HG02943 (cell line): ENCODE data around the gene DCUN1D3.

Experiments
- ATAC-seq: cut with Tn5 transposase; IDR thresholded peaks from one replicate; pipeline ENCODE4 v1.9.1; 2021; ENCODE audit warnings: mild to moderate bottlenecking, low read depth, moderate library complexity; ENCODE audit not compliant: unreplicated experiment

The DCUN1D3 gene

DNA sequence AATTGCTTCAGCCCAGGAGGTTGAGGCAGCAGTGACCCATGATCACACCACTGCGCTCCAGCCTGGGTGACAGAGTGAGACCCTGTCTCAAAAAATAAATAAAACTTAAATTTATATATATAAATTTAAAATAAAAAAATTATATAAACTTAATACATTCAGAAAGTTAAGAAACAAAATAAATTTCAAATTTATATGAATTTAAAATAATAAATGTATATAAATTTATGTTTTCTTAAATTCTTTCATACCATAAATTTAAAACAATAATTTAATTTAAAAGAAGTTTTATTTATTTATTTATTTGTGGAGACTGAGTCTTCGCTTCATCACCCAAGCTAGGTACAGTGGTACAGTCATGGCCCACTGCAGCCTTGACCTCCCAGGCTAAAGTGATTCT is 20.6 kb upstream of the DCUN1D3 start:
- ATAC-seq = no peak

GRCh38 chr16:20920091-20920490 is 19.9 kb upstream of the DCUN1D3 start:
- no peak for ATAC-seq

DNA sequence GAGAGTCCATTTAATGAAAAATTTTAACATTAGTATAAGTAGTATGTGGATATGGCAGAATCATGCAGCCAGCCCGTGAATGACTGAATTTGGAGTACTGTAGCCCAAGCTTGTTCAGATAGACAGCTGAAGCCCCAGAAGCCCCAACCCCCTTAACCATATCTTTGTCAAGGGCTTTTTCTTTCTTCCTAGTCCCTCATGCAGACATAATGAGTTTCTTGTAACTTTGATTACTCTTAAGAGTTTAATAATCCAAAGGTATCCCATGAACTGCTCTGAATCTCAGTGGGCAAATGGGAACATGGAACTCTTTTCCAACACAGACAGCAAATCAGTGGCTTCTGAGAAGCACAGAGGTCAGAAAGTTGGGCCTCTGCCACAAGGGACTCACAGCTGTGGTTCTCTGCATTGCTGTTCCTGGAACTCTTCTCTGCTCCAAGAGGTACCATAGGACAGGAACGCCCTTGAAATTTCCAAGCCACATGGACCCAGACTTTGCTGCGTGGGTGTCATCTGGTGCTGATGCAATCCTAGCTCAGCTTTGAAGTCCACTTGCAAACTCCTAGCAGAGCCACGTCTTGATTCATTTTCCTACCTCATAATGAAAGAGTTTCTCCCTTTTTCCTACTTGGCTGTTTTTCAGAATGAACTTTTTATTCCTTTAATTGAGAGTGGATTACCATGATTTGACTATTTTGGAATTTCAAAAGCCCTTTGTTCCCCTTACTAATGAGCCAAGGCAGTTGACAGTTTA is 18.5 kb upstream of the DCUN1D3 start:
- no peak for ATAC-seq

- no peak for ATAC-seq
Measured at GRCh38 chr16:20916942-20917341, 16.8 kb upstream of the DCUN1D3 start.

GRCh38 chr16:20916289-20916688 is 16.1 kb upstream of the DCUN1D3 start:
- no peak for ATAC-seq

- ATAC-seq = no peak
Measured at GRCh38 chr16:20911361-20911760, 11.2 kb upstream of the DCUN1D3 start.

DNA sequence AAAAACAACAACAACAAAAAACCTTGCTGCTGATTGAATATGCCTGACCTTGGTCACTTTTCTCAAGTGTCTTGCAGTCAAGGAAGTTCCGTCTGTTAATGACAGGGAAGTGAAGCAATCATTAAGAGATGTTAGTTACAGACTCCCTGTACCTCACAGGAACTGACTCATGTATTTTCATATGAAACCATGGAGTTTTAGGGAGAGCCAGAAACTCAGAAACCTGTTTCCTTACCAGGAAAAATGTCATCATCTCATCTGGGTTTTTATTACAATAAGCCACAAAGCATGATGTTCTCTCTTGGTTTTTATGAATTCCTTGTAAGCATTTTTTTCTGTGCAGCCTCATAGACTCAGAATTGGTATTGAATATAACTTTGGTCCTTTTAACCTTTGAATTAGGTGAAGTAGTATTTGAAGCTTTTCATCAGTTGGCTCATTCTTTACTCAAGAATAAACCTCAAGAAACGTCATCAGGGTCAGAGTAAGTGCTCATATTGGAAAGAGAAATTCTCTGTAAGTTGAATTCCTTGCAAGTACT is 10.7 kb upstream of the DCUN1D3 start:
- ATAC-seq = no peak

GRCh38 chr16:20906341-20907255 is 6.4 kb upstream of the DCUN1D3 start:
- ATAC-seq = no peak

DNA sequence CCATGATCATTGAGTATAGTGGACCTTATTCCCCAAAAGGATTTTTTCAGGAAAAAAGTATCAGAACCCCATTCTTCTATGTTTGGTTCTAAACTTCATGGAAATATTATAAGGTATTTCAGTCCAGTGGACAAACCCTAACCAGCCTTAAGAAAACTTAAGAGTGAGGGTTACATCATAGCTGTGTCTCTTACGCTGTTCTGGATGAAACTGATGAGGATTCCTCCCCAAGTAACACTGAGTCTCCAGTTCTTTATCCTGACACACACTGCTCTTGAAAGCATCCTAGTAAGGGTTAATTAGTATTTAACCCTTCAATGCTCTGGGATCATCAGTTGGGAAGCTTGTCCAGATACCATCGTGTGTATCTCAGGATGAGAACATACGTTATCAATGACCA is 5.4 kb upstream of the DCUN1D3 start:
- no peak for ATAC-seq

DNA sequence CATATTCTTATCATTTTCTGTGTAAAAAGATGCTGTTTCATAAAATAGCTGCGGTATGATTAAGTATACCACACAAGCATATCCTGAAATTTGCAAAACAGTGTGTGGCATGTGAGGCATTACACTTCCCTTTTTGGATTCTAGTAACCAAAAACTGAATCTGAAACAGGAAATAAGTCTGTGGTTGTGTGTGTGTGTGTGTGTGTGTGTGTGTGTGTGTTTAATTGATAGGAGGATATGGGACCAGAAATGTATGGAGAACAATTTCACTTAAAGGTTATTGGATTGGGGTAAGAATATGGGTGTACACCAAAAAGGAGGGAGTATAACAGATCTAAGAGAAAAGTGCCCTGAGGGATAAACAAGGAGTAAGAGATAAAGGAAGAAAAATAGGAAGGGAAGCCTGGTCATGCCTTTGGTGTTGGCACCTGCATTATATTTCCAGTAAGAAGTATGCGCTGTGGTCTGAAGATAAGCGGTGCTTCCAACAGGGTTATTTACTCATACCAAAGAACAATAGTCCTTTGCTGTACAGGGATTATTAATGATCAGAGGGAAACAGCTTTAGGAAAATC is 4.4 kb upstream of the DCUN1D3 start:
- ATAC-seq = no peak

DNA sequence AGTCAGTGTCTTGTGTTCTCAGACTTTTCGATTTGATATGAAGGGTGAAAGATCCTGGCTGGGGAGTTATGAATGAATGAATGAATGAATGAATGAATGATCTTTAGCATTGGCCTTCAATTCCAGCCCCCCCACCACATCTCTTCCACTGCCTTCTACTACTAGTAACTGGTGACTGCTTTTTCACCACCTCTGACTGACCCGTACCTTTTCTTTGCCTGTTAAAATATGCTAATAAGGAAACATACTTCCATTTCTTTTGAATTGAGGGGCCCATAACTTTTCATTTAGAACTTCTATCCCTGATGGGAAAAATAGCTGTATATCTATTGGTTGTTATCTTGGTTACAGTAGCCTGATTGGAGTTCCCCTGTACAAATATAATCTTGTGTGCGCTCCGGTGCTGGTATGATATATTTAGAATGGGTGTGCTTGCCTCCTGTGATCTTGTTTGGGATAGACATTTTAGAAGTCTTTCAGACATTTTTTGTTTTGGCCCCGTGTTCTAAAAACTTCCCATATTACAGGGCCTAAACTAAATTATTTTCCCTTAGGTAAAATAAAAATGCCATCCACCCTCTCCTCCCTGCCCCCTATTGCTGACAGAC is 3.8 kb upstream of the DCUN1D3 start:
- ATAC-seq = no peak

DNA sequence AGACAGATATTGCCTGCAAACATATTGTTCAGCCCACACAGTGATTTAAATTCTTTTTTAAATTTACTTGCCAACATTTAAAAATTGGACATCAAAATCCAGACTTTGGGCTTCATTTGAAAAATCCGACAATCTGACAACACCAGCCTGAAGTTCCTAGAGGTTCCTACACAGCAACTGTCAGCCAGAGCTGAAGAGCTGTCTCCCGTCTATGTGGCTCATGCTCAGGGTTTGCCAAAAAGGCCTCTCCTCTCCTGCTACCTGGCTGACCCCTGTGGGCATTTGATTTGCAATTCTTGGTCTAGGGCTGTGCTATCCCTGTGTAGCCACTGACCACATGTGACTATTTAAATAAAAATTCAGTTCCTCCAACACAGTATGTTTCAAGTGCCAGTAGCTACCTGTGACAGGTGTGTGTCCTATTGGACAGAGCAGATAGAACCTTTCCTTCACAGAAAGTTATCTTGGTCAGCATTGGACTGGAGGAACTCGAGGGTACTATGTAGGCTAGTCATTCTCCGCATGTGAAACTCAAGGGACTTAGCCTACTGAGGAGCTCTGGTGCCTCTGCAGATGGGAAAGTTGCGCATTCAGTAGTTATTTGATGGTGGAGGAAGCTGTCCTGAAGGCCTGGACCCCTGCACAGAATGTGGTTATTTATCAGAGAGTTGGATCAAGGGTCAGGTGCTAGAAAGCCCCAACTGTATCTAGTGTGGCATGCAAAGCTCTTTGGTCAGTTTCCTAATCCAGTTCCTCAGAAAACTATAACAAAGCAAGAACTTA is 3.1 kb upstream of the DCUN1D3 start:
- ATAC-seq = no peak

- no peak for ATAC-seq
Measured at GRCh38 chr16:20902426-20902825, 2.3 kb upstream of the DCUN1D3 start.

- no peak for ATAC-seq
Measured at GRCh38 chr16:20901436-20902112, 1.4 kb upstream of the DCUN1D3 start.

GRCh38 chr16:20901068-20901435 is 894 bp upstream of the DCUN1D3 start:
- peak; percentile 18 for ATAC-seq

DNA sequence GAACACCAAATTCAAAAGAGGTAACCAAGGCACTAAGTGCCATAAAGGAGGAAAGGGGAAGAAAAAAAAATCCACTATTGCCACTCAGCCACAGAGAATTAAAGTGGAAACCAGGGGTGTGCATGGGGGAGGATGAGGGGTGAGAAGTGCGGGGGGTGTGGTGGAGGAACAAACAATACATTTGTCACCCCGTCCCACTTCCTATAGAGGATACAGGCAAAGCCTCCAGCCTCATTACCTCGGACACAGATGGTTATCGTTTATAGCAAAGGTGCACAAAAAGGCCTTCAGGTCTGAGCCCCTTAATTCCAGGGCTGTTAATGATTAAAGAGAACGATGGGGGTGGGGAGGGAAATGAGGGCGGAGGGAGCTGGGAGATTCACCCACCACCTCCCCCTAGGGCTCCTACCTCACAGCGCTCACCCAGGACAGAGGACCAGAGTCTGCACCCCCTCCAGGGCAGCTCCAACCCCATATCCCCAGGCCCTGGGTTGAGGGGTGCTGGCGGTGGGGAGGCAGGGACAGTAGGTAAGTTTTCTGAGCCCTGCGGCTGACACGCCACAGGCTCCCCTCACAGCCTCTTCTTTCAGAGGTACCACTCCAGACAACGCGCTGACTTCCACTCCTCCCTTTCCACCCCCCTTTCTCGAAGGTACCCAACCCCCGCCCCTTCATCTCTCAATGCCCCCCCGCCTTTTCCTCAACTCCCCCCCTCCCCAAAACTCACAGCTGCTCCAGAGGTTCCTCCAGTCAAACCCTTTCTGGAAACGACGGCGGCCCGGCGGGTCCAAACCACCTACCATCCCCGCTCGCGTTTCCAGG is 470 bp downstream of the DCUN1D3 start:
- no peak for ATAC-seq

GRCh38 chr16:20899071-20899470 is 1.1 kb downstream of the DCUN1D3 start:
- ATAC-seq = no peak

GRCh38 chr16:20897922-20898321 is 2.2 kb downstream of the DCUN1D3 start:
- ATAC-seq = no peak
